ENCODE data around the gene PLA2G4A. TPM values are rescaled to one million over a fixed set of nuclear protein-coding genes. Genes with fewer than 3 reads are reported as not detected.

The PLA2G4A gene
- total RNA-seq, 1 experiment from 2014 or later, result not detected

DNA sequence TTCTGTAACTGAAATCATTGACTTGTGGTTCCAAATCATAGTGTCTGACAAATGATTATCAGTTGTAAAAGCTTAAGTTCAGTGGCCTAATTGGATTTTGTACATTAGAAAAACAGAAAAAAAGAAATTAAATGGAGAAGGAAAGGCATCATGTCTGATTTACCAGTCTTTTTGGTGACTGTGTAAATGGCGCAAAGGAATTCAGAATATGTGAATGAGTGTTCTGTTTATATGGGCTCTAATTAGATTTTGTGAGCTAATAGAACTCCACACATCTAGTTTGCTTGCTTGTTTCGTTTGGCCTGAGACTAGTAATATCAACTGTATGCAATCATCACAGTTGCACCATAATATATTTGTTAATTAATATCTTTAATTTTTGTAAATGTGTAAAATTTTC is 151.7 kb downstream of the PLA2G4A start:
- Histone ChIP-seq H3K27me3 (ENCODE audit: control insufficient read depth, insufficient read depth, low read length) (no peaks in the 10 kb centered on the region), H3K27ac (ENCODE audit: low read length) (no peak overlapping the region), H3K4me1 (ENCODE audit: control insufficient read depth, insufficient read depth, low read length) (no peaks in the 10 kb centered on the region), H3K9me3 (ENCODE audit: control insufficient read depth, insufficient read depth, low read depth, low read length) (no peaks in the 10 kb centered on the region), H3K36me3 (ENCODE audit: control insufficient read depth, insufficient read depth, low read length) (no peaks in the 10 kb centered on the region), H3K4me3 (ENCODE audit: low read depth in 2 of 2, low read length in 2 of 2) (no peak overlapping the region)
- ATAC-seq (no peak), DNase-seq (ENCODE audit: low read depth, low spot score) (no peak)
- BruUV-seq (replicated peaks), result no TSS peak
- TF ChIP-seq CTCF (IDR thresholded peaks at IDR 0.05) (no peak), POLR2AphosphoS5 (IDR thresholded peaks at IDR 0.05; ENCODE audit: low read depth, low read length) (no peak), SIN3A (IDR thresholded peaks at IDR 0.05; ENCODE audit: borderline replicate concordance, insufficient read depth, low read depth, low read length) (no peak), TCF7L2 (IDR thresholded peaks at IDR 0.05; ENCODE audit: low read depth, low read length) (no peak)
- TF ChIP-seq, protein P1, sequence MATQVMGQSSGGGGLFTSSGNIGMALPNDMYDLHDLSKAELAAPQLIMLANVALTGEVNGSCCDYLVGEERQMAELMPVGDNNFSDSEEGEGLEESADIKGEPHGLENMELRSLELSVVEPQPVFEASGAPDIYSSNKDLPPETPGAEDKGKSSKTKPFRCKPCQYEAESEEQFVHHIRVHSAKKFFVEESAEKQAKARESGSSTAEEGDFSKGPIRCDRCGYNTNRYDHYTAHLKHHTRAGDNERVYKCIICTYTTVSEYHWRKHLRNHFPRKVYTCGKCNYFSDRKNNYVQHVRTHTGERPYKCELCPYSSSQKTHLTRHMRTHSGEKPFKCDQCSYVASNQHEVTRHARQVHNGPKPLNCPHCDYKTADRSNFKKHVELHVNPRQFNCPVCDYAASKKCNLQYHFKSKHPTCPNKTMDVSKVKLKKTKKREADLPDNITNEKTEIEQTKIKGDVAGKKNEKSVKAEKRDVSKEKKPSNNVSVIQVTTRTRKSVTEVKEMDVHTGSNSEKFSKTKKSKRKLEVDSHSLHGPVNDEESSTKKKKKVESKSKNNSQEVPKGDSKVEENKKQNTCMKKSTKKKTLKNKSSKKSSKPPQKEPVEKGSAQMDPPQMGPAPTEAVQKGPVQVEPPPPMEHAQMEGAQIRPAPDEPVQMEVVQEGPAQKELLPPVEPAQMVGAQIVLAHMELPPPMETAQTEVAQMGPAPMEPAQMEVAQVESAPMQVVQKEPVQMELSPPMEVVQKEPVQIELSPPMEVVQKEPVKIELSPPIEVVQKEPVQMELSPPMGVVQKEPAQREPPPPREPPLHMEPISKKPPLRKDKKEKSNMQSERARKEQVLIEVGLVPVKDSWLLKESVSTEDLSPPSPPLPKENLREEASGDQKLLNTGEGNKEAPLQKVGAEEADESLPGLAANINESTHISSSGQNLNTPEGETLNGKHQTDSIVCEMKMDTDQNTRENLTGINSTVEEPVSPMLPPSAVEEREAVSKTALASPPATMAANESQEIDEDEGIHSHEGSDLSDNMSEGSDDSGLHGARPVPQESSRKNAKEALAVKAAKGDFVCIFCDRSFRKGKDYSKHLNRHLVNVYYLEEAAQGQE (IDR thresholded peaks at IDR 0.05; ENCODE audit: insufficient read depth in 1 of 2, low read depth in 2 of 2, low read length in 1 of 2), result no peak
- POLR2A ChIA-PET, result no interaction called here
- intact Hi-C loops (cut with micrococcal nuclease; ENCODE audit: unreplicated experiment), result loop anchor here (5.0 kb wide), 1 partner anchor 63 kb away; no protein-coding TSS in a partner anchor
- CTCF ChIA-PET, result no interaction called here
- in situ Hi-C loops (cut with HindIII; ENCODE audit: low pct_unique_long_range_greater_than_20kb, low sequenced_read_pairs), result no loop called here

- no peaks in the 10 kb centered on the region for H3K27me3 ChIP-seq (ENCODE audit: control insufficient read depth, insufficient read depth, low read length)
- H3K4me3 ChIP-seq (ENCODE audit: low read depth in 2 of 2, low read length in 2 of 2), result no peak overlapping the region
- POLR2A ChIA-PET, result no interaction called here
- in situ Hi-C loops (cut with HindIII; ENCODE audit: low pct_unique_long_range_greater_than_20kb, low sequenced_read_pairs) (no loop called here), intact Hi-C loops (cut with micrococcal nuclease; ENCODE audit: unreplicated experiment) (loop anchor here (5.0 kb wide), 1 partner anchor 65 kb away; no protein-coding TSS in a partner anchor)
- H3K36me3 ChIP-seq (ENCODE audit: control insufficient read depth, insufficient read depth, low read length), result no peaks in the 10 kb centered on the region
- H3K4me1 ChIP-seq (ENCODE audit: control insufficient read depth, insufficient read depth, low read length), result no peaks in the 10 kb centered on the region
- no TSS peak for BruUV-seq (replicated peaks)
- TF ChIP-seq CTCF (IDR thresholded peaks at IDR 0.05) (no peak), POLR2AphosphoS5 (IDR thresholded peaks at IDR 0.05; ENCODE audit: low read depth, low read length) (no peak), TCF7L2 (IDR thresholded peaks at IDR 0.05; ENCODE audit: low read depth, low read length) (no peak)
- TF ChIP-seq, protein P1 (IDR thresholded peaks at IDR 0.05; ENCODE audit: insufficient read depth in 1 of 2, low read depth in 2 of 2, low read length in 1 of 2), result no peak
- ATAC-seq (no peak), DNase-seq (ENCODE audit: low read depth, low spot score) (no peak)
- no peaks in the 10 kb centered on the region for H3K9me3 ChIP-seq (ENCODE audit: control insufficient read depth, insufficient read depth, low read depth, low read length)
- CTCF ChIA-PET, result no interaction called here
- H3K27ac ChIP-seq (ENCODE audit: low read length), result no peak overlapping the region
Observed at GRCh38 chr1:186982116-186982515, 153.4 kb downstream of the PLA2G4A start.
